ENCODE data around the gene EPAS1.

The EPAS1 gene

GRCh38 chr2:46342566-46343315, 45.5 kb downstream of the EPAS1 start:
- DNase-seq: no peak

GRCh38 chr2:46344706-46345105, 47.5 kb downstream of the EPAS1 start:
- DNase-seq: no peak

GRCh38 chr2:46345775-46346174, 48.6 kb downstream of the EPAS1 start:
- DNase-seq: no peak

- no peak for DNase-seq
Measured at GRCh38 chr2:46346719-46347118, 49.5 kb downstream of the EPAS1 start.

GRCh38 chr2:46347648-46348280, 50.6 kb downstream of the EPAS1 start:
- DNase-seq: no peak

GRCh38 chr2:46349115-46349547, 51.9 kb downstream of the EPAS1 start:
- DNase-seq: no peak

GRCh38 chr2:46350029-46350689, 53.0 kb downstream of the EPAS1 start:
- peak in 1 of 5 experiments; percentile 23 for DNase-seq

GRCh38 chr2:46351098-46351749, 54.0 kb downstream of the EPAS1 start:
- DNase-seq: peak in 2 of 5 experiments; percentile 2 to 58

- DNase-seq: peak; percentile 17 to 90 (median 46)
Measured at GRCh38 chr2:46351750-46352138, 54.5 kb downstream of the EPAS1 start.

GRCh38 chr2:46352621-46353020, 55.4 kb downstream of the EPAS1 start:
- DNase-seq: no peak

- no peak for DNase-seq
Measured at GRCh38 chr2:46353509-46353908, 56.3 kb downstream of the EPAS1 start.

GRCh38 chr2:46355756-46356155, 58.5 kb downstream of the EPAS1 start:
- DNase-seq: no peak

- peak in 1 of 5 experiments; percentile 35 for DNase-seq
Measured at GRCh38 chr2:46356991-46357390, 59.8 kb downstream of the EPAS1 start.

GRCh38 chr2:46358713-46359112, 61.5 kb downstream of the EPAS1 start:
- DNase-seq: no peak

- no peak for DNase-seq
Measured at GRCh38 chr2:46360303-46360702, 63.1 kb downstream of the EPAS1 start.

- DNase-seq: no peak
Measured at GRCh38 chr2:46361920-46362666, 64.9 kb downstream of the EPAS1 start.

GRCh38 chr2:46362667-46363012, 65.4 kb downstream of the EPAS1 start:
- DNase-seq: peak in 1 of 5 experiments; percentile 18

GRCh38 chr2:46363535-46364170, 66.4 kb downstream of the EPAS1 start:
- peak in 1 of 5 experiments; percentile 79 for DNase-seq

- DNase-seq: peak in 2 of 5 experiments; percentile 12 to 50
Measured at GRCh38 chr2:46364797-46365457, 67.7 kb downstream of the EPAS1 start.

- no peak for DNase-seq
Measured at GRCh38 chr2:46365913-46366667, 68.9 kb downstream of the EPAS1 start.

GRCh38 chr2:46366668-46367052, 69.5 kb downstream of the EPAS1 start:
- no peak for DNase-seq

All from T-helper 2 cell (primary cell).